ENCODE results near the gene NUDT14. TPM values are rescaled to one million over a fixed set of nuclear protein-coding genes. Genes with fewer than 3 reads are reported as not detected.

NUDT14 gene
- total and polyA plus RNA-seq, 8 donors: 15.2 to 62.6 (median 26.6) TPM; not detected in 1

- H3K36me3 ChIP-seq: peaks cover 0 to 1% (median under 1%) of the 10 kb centered on the region in 4 donors
- no peak overlapping the region for H3K4me3 ChIP-seq
- H3K9me3 ChIP-seq: no peaks in the 10 kb centered on the region
- H3K27ac ChIP-seq: no peak overlapping the region
- intact Hi-C loops (cut with DNase I; ENCODE audit: low total_unique reads): loop anchor here (5.0 to 10.0 kb wide), 2 partner anchors 81 to 149 kb away; no protein-coding TSS in a partner anchor
- TF ChIP-seq POLR2AphosphoS5 (IDR thresholded peaks at IDR 0.05) (no peak), EP300 (IDR thresholded peaks at IDR 0.05) (no peak), POLR2A (IDR thresholded peaks at IDR 0.05) (no peak)
- TF ChIP-seq, protein P1, sequence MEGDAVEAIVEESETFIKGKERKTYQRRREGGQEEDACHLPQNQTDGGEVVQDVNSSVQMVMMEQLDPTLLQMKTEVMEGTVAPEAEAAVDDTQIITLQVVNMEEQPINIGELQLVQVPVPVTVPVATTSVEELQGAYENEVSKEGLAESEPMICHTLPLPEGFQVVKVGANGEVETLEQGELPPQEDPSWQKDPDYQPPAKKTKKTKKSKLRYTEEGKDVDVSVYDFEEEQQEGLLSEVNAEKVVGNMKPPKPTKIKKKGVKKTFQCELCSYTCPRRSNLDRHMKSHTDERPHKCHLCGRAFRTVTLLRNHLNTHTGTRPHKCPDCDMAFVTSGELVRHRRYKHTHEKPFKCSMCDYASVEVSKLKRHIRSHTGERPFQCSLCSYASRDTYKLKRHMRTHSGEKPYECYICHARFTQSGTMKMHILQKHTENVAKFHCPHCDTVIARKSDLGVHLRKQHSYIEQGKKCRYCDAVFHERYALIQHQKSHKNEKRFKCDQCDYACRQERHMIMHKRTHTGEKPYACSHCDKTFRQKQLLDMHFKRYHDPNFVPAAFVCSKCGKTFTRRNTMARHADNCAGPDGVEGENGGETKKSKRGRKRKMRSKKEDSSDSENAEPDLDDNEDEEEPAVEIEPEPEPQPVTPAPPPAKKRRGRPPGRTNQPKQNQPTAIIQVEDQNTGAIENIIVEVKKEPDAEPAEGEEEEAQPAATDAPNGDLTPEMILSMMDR (IDR thresholded peaks at IDR 0.05): no peak
- H3K4me1 ChIP-seq: peaks cover 31 to 63% (median 56%) of the 10 kb centered on the region in 4 donors
- H3K27me3 ChIP-seq: peaks cover 4 to 45% (median 28%) of the 10 kb centered on the region in 3 donors
- no peak for DNase-seq
- WGBS, 5 donors: 22 to 81% (median 72%) methylated on average over 1 to 6 of the region's 6 CpGs
Observed at GRCh38 chr14:105203701-105204100, 22.6 kb upstream of the NUDT14 start.

- DNase-seq: peak; percentile 85 to 89
- no peaks in the 10 kb centered on the region for H3K36me3 ChIP-seq
- 5 to 14% (median 6%) methylated on average over 15 to 18 of the region's 18 CpGs for WGBS, 5 donors
- peaks cover 31 to 66% (median 58%) of the 10 kb centered on the region in 4 donors for H3K4me1 ChIP-seq
- intact Hi-C loops (cut with DNase I; ENCODE audit: low total_unique reads): loop anchor here (5.0 to 10.0 kb wide), 2 partner anchors 82 to 149 kb away; no protein-coding TSS in a partner anchor
- no peak overlapping the region for H3K27ac ChIP-seq
- H3K9me3 ChIP-seq: no peaks in the 10 kb centered on the region
- H3K27me3 ChIP-seq: peaks cover 4 to 51% (median 34%) of the 10 kb centered on the region in 3 donors
- no peak overlapping the region for H3K4me3 ChIP-seq
- TF ChIP-seq POLR2A (IDR thresholded peaks at IDR 0.05) (no peak), EP300 (IDR thresholded peaks at IDR 0.05) (no peak), POLR2AphosphoS5 (IDR thresholded peaks at IDR 0.05) (peak in 1 of 3 donors; percentile 54)
- TF ChIP-seq, protein P1 (IDR thresholded peaks at IDR 0.05): peak in 6 of 7 experiments; percentile 85 to 97 (median 91)
Observed at GRCh38 chr14:105203057-105203531, 22.0 kb upstream of the NUDT14 start.

DNA sequence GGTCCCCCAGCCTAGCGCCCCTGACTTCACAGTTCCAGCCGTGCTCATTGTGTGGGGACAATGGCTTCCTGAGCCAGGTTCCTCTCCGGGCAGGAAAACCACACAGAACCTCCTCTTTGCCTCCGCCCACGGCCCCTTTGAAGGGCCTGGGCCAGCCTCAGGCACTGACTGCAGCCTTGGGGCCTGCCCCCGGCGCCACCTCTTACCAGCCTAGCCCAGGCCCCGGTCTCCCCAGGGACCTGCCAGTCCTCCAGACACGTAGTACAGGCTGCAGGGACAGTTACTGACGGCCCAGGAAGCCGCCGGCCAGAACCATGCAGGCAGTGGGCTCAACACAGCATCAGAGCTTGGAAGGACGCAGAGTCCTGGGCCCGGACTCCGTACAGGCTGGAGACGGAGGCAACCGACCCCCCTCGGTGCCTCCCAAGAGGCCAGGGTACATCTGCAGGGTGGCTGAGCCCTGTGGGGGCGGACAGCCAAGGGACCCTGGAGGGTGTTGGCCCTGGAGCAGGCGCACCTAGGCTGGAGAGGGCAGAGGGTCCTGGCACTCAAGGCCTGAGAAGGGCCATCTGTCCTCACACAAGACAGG is 20.9 kb upstream of the NUDT14 start:
- WGBS, 5 donors: 45 to 60% (median 50%) methylated on average over 6 to 20 of the region's 20 CpGs
- no peak overlapping the region for H3K4me3 ChIP-seq
- no peaks in the 10 kb centered on the region for H3K9me3 ChIP-seq
- peak overlapping the region in 4 of 5 donors; percentile 6 to 42 (median 23) for H3K27ac ChIP-seq
- H3K36me3 ChIP-seq: no peaks in the 10 kb centered on the region
- peaks cover 32 to 69% (median 59%) of the 10 kb centered on the region in 4 donors for H3K4me1 ChIP-seq
- TF ChIP-seq POLR2AphosphoS5 (IDR thresholded peaks at IDR 0.05): no peak
- TF ChIP-seq EP300 (IDR thresholded peaks at IDR 0.05): no peak
- no peak for TF ChIP-seq POLR2A (IDR thresholded peaks at IDR 0.05)
- TF ChIP-seq, protein P1 (IDR thresholded peaks at IDR 0.05): no peak
- peak in 1 of 2 donors; percentile 48 for DNase-seq
- intact Hi-C loops (cut with DNase I; ENCODE audit: low total_unique reads): loop anchor here (5.0 to 10.0 kb wide), 2 partner anchors 83 to 150 kb away; no protein-coding TSS in a partner anchor
- peaks cover 4 to 62% (median 43%) of the 10 kb centered on the region in 3 donors for H3K27me3 ChIP-seq

DNA sequence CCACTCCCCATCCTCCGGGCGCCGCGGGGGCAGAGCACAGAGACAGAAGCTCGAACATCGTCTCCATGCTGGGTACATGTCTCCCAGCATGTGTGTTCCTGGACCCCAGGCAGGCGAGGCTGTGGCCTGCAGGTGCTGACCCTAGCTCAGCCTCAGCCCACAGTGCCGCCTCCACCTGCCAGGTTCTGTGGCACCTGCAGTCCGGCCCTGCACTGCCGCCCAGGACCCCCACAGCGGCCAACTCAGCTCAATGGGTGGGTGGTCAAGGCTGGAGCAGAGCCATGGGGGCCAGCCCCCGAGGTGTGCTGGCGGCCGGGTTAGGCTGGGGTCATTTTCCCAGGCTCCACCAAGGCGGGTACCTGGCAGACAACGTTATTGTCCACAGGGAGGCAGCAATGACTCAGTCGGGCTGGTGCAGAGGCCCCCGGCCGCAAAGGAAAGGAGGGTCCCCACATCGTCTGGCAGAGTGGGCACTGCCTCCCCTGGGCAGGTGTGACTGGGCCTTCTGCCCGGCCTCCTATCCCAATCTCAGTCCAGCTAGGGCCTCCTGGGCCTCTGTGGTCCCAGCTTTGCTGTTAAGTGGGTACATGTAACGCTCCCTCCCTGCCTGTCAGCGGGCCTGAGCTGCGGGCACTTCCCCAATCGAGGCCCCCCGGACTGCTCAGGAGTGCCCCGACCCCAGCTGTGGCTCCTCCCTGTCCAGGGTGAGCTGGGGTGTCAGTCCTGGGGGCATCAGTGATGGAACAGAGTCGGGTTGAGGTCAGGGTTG is 20.2 kb upstream of the NUDT14 start:
- Histone ChIP-seq H3K9me3 (no peaks in the 10 kb centered on the region), H3K4me1 (peaks cover 39 to 70% (median 61%) of the 10 kb centered on the region in 4 donors), H3K4me3 (no peak overlapping the region), H3K27ac (peak overlapping the region in 4 of 5 donors; percentile 6 to 42 (median 23)), H3K27me3 (peaks cover 9 to 69% (median 50%) of the 10 kb centered on the region in 3 donors), H3K36me3 (no peaks in the 10 kb centered on the region)
- DNase-seq: peak in 1 of 2 donors; percentile 38
- TF ChIP-seq EP300 (IDR thresholded peaks at IDR 0.05) (no peak), POLR2A (IDR thresholded peaks at IDR 0.05) (no peak), POLR2AphosphoS5 (IDR thresholded peaks at IDR 0.05) (no peak)
- TF ChIP-seq, protein P1 (IDR thresholded peaks at IDR 0.05): peak in 1 of 7 experiments; percentile 5
- WGBS, 5 donors: 38 to 55% (median 48%) methylated on average over 12 to 28 of the region's 28 CpGs
- intact Hi-C loops (cut with DNase I; ENCODE audit: low total_unique reads): loop anchor here (5.0 to 10.0 kb wide), 2 partner anchors 83 to 151 kb away; no protein-coding TSS in a partner anchor
